HG02678 (cell line): ENCODE data around the gene OR5D16.
"Not testable (repeated sequence)": the region's sequence is repeated elsewhere in the genome, so short reads cannot be mapped to it uniquely, and the experiment has no call there.

ENCODE experiments used
- ATAC-seq: cut with Tn5 transposase; IDR thresholded peaks from one replicate; pipeline ENCODE4 v1.9.1; 2021; ENCODE audit warnings: mild to moderate bottlenecking, moderate library complexity; ENCODE audit not compliant: unreplicated experiment

Gene OR5D16

DNA sequence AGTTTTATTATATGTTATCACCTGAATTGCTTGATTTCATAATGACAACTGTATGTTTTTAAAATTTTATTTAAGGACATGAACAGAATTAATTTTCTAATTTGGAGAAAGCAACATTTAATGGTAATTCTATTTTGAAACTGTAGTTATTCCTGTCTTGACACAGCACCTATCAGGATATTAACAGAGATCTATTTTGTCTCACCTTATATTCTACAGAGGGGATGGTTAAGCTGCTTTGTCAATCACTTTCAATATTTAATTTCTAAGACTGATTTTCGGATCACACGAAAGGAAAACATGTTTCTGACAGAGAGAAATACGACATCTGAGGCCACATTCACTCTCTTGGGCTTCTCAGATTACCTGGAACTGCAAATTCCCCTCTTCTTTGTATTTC, at the start of gene OR5D16:
Gene OR5D16 (plus strand): TSS at position 301 of the 400 bp plus-strand sequence. CDS start 0 bp downstream, at position 301.
- ATAC-seq: no peak

DNA sequence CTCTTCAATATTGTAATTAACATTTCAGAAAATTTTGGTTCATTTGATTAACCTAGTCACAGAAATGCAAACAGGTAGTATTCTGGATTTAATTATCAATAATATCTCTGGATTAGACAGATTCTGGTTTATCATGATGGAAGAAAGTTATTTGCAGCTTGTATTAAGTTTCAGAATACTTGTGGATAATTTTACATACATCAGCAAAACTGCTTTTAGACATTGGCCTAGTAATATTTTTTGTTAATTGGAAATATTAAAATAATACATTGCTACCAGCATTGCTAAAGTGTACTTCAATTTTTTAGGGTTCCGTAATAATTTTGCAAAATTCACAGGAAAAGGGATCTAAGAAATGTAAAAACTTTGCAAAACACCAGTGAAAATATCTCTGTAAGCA, 46.9 kb upstream of the OR5D16 start:
- no peak for ATAC-seq

DNA sequence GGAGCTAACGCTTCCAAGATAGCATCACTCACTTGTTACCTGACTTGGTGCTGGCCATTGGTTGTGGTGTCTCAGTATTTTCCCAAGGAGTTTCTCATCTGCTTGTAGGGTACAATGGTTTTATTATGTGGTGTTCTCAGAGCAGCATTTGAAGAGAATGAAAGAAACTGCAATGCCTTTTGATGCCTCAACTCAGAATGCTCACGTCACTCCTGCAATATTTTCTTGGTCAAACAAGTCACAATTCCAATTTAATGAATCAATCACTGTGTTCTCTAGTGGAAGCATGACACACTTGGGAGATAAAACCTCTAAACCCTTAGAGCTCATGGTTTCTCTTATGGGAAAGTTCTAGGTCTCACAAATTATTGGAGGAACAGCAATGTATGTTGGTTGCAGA, 45.2 kb upstream of the OR5D16 start:
- ATAC-seq: no peak

DNA sequence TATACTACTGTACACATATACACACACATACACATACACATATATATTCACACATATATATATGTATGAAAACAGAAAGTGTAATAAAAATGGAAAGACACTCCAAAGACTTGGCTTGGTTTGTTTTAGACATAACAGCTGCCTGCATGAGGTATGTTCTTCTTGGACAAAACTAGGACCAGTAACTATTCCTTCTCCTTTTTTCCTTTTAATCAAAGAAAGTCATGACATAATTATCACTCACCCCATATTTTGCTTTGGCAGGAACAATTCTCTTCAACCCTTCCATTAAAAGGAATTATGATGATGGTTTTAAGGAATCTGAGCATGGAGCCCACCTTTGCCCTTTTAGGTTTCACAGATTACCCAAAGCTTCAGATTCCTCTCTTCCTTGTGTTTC, 43.3 kb upstream of the OR5D16 start, which contains the start of gene OR5D14:
Gene OR5D14 (plus strand): TSS at position 301 of the 400 bp plus-strand sequence. CDS start 0 bp downstream, at position 301.
- no peak for ATAC-seq

DNA sequence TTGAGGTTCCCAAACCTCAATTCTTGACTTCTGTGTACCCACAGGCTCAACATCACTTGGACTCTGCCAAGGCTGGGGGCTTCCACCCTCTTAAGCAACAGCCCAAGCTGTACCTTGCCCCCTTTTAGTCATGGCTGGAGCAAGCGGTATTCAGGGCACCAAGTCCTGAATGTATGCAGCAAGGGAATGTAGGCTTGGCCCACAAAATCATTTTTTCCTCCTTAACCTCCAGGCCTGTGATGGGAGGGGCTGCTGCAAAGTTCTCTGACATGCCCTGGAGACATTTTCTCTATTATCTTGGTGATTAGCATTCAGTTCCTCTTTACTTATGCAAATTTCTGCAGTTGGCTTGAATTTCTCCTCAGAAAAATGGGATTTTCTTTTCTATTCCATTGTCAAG, 32.3 kb upstream of the OR5D16 start:
- ATAC-seq: no peak

DNA sequence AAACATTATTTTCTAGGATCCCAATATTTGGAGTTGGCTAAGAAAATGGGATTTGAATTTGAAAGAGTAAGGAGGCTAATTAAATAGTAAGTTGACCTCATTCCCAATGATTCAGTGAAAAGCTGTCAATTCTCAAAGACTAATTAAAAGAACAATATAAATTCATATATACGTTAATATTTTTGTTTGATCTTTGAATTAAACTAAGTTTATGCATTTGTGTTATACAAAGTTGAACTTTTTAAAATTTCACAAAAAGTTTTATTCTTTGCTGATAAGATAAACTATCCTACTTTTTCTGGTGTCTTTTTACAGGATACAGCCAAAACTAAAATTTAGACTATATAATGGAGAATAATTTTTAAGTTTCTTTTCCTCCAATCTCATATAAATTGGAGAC, 27.5 kb upstream of the OR5D16 start, which contains the start of gene OR5L1:
Gene OR5L1 (plus strand): TSS at position 301 of the 400 bp plus-strand sequence. CDS start 100 bp downstream, outside the sequence.
- no peak for ATAC-seq

DNA sequence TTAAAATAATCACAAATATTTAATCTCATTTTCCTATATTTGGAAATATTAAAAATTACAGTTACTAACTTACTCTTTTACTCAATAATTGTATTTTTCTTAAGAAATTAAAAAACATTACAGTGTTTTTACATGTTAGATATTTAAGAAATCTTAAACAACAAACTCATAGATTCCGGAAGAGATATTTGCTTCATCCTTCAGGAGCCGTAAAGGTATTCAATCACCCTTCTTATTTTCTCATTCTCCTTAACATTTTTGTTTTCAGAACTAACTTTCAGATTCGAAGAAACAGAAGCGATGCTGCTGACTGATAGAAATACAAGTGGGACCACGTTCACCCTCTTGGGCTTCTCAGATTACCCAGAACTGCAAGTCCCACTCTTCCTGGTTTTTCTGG, 19.2 kb upstream of the OR5D16 start, which contains the start of gene OR5D18:
Gene OR5D18 (plus strand): TSS at position 301 of the 400 bp plus-strand sequence. CDS start 0 bp downstream, at position 301.
- no peak for ATAC-seq

DNA sequence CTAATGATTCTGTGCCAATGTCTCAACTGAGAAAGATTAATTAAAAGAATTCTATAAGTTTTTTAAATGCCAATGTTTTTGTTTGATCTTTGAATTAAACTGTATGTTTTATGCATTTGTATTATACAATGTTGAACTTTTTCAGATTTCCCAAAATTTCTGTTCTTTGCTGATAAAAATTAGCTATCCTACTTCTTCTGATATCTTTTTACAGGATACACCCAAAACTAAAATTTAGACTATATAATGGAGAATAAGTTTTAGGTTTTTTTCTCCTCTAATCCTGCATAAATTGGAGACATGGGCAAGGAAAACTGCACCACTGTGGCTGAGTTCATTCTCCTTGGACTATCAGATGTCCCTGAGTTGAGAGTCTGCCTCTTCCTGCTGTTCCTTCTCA, 11.6 kb upstream of the OR5D16 start, which contains the start of gene OR5L2:
Gene OR5L2 (plus strand): TSS at position 301 of the 400 bp plus-strand sequence. CDS start 0 bp downstream, at position 301.
- ATAC-seq: no peak

DNA sequence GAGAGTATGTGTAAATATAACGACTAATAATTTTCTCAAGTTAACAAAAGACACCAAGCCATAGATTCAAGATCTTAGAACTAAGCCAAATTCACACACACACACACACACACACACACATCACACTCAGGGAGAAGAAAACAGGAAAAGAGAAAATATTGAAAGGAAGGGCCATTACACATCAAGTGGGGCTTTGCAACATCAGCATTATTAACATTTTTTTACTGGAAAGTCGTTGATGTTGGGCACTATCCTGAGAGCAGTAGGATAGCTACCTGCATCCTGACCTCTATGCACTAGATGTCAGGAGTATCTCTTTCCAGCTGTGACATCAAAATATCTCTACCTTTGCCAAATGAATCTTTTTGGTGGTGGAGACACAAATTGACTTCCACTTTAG, 8.9 kb downstream of the OR5D16 start:
- no peak for ATAC-seq

DNA sequence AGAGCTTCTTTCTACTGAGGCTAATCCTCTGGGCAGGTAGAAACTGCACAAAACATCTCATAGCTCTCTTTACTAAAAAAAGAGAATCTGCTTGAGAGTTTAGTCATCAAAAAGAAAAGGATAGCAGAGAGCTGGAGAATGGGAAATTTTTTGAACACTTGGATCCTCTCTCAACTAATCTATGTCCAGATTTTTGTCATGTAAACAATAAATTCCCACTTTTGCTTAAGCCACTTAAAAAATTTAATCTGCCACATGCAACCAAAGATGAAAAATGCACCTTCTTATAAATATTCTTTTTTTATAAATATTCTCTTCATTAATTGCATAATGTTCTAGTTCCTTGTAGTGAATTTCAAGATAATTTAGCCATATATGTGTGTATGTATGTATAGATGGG, 10.5 kb downstream of the OR5D16 start:
- ATAC-seq: no peak

DNA sequence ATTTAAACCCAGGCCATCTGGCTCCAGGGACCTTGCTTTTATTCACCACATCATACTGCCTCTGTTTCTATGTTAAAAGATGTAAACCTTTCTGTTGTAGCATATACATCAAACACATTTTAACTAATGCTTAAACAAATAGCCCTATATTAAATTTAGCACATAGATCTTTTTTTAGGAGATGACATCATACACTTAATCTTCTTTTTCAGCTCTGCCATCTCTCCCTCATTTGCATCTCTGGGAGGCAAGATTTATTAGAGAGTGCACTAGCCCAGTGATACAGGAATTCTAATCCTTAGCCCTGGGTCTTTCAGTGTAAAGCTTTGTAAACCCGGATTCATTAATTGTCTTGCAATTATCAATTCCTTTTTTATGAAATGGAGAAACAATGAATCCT, 13.6 kb downstream of the OR5D16 start:
- no peak for ATAC-seq

DNA sequence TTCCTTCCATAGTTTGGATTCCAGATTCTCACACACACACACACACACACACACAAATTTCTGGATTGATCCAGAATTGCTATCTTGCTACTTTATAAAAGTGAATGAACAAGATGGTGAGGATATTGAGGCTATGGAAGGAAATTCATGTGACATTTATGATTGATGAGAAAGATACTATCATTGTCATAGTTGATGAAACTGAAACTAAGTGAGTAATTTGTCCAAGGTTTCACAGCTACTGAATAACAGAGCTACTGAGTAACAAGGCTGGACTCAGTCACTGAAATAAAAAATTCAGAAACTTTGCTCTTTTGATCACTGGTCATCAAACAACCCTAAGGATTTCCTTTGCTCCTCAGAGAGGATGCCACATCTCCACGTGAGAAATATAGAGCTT, 16.2 kb downstream of the OR5D16 start:
- ATAC-seq: no peak

DNA sequence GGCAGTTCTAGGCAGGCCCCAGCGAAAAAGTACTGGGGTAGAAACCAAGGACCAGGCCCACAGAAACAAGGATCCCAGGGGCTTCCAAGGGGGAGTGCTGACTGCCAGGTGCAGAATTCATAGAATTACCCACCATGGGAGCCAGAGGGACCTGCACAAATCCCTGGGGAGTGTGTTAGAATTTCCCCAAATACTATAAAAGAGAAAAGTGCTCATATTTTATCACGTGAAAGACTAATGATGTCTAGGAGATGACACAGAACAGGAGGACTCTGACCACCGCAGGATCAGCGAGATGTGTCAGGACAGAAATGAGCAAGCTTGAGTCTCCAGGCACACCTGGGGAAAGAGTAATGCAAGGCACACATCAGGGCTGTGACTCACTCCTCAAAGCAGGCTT, 28.8 kb downstream of the OR5D16 start:
- not testable (repeated sequence) for ATAC-seq

DNA sequence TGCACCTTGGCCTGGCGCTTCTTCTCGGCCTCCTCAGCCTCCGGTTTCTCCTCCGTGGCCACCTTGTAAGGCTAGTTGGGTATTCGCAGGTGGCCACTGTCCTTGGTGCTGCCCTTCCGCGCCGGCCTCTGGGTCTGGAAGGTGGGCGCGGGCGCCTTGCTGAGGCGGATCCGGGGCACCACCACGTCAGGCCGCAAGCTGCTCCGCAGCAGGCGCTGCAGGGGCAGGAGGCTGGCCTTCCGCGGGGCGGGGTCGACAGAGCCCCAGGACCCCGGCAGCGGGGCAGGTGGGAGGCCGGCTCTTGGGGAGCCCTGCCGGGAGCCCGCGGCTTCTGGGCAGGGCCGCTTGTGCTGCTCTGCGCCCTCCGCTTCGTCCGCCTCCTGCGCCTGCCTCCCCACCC, 34.2 kb downstream of the OR5D16 start:
- not testable (repeated sequence) for ATAC-seq

DNA sequence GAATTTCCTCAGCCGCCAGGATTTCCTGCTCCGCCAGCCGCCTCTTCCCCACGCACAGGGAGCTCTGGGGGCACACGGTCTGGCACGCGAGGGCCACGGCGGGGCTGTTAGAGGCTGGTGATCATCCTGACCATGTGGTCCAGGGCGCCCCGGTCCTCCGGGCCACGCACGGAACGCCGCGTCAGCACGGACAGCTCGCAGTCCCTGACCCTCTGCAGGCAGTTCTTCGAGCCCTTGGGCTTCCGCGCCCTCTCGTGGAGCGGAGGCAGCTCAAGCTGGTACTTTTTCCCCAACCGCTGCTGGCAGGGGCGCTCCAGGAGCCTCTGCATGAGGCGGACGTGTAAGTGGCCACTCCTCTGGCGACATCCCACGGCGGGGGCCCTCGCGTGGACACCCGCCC, 34.6 kb downstream of the OR5D16 start:
- ATAC-seq: not testable (repeated sequence)

DNA sequence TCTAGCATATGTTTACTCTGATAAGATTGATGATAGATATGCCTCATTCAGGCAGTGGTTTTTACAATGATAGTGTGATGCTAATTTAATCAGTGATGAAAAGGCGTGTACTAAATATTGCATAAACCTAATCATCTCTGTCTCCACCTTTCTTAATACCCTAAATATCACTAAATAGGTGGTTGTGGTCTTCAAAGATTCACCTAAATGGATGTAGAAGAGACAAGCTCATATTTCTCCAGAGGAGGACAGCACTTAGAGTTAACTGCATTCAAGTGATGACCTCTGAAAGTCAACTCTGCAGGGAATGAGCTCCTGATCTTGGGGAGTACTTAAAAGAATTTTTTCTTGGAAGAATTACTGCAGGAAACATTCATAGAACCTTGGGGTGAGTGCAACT, 44.4 kb downstream of the OR5D16 start, which contains the start of gene TRIM51:
Gene TRIM51 (plus strand): TSS at position 301 of the 400 bp plus-strand sequence. CDS start 2,132 bp downstream, outside the sequence.
- not testable (repeated sequence) for ATAC-seq

DNA sequence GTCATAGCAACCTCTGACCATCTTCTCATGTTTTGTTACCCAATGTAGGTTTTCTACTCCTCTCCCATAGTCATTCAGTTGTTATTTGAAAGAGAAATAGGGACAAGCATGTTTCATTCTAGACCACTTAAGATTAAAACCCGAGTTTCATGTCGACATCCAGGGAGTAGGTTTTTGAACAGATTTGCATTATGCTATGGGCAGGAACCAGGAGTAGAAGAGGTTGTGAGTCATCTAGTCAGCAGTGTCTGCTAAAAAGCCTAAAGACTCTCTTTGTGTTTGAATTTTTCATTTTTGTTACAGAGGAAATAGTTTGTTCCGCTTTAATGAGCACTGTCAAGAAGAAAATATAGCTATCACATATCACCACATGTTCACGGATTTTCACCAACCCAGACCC, 46.4 kb downstream of the OR5D16 start:
- ATAC-seq: not testable (repeated sequence)

DNA sequence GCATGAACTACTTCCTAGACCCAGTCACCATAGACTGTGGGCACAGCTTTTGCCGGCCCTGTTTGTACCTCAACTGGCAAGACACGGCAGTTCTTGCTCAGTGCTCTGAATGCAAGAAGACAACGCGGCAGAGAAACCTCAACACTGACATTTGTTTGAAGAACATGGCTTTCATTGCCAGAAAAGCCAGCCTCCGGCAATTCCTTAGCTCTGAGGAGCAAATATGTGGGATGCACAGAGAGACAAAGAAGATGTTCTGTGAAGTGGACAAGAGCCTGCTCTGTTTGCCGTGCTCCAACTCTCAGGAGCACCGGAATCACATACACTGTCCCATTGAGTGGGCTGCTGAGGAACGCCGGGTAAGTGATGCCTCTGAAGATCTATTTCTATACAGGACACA, 46.9 kb downstream of the OR5D16 start:
- not testable (repeated sequence) for ATAC-seq
